Measurements from ENCODE around the gene BHLHE23.

The BHLHE23 gene

GRCh38 chr20:63006540-63007359 is at the start of gene BHLHE23:
TSS of gene BHLHE23 (minus strand) at chr20:63006964. CDS start at chr20:63006774, 190 bp downstream.
- DNase-seq, result no peak

GRCh38 chr20:63055575-63056235 is 48.9 kb upstream of the BHLHE23 start:
- no peak for DNase-seq

DNA sequence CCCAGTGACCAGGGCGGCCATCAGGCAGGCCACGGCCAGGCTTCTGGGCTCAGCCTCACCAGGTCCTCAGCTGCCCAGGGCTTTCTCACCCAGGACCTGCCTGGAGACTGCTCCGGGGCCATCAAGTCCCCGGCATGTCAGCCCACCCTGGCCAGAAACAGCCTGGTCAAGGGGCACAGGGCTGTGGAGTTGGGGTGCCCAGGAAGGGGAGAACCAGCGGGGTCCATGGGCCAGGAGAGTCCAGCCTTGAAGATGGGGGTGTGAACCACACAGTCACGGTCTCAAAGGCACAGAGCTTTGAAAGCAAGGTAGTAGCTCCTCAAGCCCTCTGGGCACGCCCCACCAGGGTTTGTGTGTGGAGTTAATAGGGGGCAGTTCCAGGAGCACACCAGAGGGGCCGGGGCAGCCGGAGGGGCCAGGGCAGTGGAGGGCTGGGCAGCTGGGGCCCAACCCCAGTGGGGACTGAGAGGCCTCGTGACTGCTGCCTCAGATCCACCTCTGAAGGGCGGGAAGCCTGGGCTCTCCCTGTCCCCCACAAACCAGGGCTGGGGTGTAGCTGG is 48.0 kb upstream of the BHLHE23 start:
- no peak for DNase-seq

- no peak for DNase-seq
These were observed 47.3 kb upstream of the BHLHE23 start for GRCh38 chr20:63054103-63054474.

DNA sequence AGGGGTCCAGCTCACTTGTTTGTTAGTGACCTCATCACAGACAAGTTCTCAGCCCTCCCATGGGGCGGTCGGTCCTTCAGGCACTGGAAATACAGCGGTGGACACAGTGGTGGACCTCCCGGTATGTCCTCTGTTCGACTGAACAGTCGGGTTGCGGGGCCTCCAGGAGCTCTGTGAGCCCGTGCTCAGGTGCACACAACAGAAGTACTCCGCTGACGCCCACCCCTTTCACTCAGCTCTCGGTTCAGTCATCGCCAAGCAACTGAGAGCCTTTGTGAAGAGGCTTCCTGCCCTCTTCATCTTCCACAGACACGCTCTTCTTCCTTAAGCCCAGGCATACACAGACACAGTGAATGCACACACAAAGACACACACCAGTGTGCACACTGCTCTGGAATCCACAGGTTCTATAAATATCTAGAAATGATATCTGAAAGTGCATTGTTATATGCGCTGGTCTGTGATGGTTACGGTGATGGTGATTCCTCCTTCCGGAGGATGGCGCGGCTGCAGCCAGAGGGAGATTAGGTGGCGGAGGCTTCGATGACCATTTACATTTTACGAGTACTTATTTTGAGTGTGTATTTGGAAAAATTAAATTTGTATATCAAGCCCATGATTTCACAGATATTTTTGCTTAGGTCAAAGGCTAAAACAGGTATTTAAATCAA is 46.8 kb upstream of the BHLHE23 start:
- DNase-seq, result no peak

DNA sequence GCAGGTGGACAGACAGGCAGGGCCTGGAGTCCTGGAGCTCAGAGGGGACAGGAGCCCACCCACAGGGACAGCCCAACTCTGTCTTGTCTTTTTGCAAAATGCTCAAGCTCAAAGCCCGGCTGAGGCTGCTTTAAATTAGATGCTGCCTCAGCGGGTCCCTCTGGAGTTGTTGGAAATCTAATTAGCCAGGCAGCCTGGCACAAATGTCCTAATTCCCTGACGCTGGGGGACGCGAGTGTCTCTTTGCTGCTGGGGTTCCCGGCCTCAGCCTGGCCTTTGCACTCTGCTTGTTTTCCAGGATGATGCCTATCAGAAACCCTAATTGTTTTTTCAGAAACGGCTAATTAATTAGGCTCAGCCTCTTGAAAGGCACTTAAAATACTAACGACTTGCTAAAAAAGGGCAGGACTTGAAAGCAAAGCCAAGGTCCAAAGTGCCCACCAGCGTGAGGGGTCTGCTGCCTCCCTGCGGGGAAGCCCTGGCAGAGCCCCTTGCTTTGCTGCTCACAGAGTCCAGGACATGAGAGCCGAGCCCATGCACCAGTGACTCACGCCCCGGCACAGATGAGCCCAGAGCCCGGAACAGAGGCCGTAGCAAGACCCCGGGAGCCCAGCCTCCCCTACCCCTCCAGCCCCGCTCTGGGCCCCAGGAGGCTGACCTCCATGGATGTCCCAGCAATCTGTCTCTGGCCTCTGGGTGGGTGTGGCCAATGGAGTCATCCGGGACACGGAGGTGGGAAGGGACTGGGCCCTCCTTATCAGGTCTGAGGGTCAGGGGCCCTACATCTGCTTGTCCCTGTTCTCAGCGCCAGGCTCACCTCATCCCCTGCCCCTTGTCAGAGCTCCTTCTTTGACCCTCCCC is 46.0 kb upstream of the BHLHE23 start:
- no peak for DNase-seq

- DNase-seq, result no peak
These were observed 45.1 kb upstream of the BHLHE23 start for GRCh38 chr20:63051911-63052310.

DNA sequence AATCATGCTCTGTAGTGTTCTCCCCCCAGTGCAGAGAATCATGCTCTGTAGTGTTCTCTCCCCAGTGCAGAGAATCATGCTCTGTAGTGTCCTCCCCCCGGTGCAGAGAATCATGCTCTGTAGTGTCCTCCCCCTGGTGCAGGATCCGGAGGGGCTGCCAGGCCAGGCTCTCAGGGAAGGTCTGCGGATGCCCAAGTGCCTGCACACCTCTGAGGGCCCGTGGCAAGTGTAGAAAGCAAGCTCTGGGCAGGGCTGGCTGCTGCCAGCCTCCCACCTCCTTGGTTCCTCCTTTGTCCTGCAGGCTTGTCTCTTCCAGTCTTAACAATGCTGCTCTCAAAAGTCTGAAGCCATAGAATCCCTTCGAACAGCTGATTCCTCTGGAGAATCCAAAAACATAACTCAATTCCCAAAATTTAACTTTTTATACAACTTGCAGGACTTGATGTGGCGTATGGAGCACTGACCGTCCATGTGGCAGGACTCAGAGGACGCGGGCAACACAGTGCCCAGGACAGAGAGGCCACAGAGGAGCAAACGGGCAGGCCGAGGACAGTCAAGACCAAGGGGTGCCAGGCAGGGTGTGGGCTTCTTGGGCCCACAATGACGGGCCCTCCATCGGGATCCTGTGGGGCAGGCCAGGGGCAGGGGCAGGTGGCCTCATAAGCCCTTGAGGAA is 44.6 kb upstream of the BHLHE23 start:
- DNase-seq, result no peak

GRCh38 chr20:63050406-63050805 is 43.6 kb upstream of the BHLHE23 start:
- DNase-seq, result no peak

DNA sequence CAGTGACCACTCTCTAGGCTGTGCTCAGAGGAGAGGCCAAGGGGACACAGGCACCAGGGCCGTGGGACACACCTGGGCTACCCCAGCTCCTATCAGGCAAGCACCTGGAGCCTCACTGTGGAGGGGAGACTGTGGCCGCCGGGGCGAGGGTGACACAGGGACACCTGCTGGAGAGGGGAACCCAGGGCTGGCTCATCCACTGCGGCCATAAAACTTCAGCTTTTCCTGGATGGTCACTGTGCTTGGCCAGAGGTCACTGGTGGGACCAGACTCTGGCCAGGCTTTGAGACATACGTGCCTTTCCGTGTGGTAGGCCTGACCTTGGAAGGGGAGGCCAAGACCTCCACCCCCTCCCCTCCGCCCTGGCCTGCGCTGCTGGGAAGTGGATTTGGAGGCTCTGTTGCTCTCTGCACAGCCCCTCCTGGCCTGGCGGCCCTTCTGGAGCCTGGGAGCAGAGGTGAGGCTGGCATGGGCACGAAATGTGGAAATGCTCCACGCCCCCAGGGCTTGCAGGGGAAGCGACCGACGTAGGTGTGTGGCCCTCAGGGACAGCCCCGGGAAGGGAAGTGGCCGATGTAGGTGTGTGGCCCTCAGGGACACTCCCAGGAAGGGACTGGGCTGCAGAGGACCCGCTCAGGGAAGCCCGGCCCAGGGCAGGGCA is 42.9 kb upstream of the BHLHE23 start:
- no peak for DNase-seq

GRCh38 chr20:63049191-63049518 is 42.4 kb upstream of the BHLHE23 start:
- DNase-seq, result no peak

DNA sequence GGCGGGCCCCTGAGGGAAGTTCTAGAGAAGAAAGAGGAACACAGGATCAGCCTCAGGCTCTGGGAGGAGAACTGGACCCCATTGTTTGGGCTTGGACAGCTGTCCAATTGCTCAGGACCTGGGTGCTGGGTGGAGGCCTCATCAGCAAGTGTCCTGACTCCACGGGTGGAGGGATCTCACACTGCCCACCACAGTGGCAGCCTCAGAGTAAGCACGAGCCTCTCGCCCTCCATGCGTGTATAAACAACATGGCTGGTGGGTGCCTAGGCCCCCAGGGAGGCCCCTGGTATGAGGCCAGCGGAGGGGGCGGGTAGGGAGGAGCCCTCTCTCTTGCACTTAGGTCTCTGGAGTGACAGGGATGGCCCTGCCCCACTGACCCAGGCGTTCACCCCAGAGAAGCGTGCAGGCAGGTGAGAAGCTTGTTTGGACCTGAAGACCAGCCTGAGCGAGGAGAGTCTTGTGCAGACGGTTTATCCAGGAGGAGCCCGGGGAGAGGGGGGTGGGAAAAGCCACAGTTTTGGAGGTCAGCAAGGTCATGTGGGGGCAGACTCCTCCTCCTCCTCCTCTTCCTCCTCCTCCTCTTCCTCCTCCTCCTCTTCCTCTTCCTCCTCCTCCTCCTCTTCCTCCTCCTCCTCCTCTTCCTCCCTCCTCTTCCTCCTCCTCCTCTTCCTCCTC is 41.9 kb upstream of the BHLHE23 start:
- no peak for DNase-seq

- DNase-seq, result no peak
These were observed 41.2 kb upstream of the BHLHE23 start for GRCh38 chr20:63047946-63048345.

GRCh38 chr20:63047267-63047666 is 40.5 kb upstream of the BHLHE23 start:
- DNase-seq, result no peak

GRCh38 chr20:63046841-63047240 is 40.1 kb upstream of the BHLHE23 start:
- DNase-seq, result no peak

DNA sequence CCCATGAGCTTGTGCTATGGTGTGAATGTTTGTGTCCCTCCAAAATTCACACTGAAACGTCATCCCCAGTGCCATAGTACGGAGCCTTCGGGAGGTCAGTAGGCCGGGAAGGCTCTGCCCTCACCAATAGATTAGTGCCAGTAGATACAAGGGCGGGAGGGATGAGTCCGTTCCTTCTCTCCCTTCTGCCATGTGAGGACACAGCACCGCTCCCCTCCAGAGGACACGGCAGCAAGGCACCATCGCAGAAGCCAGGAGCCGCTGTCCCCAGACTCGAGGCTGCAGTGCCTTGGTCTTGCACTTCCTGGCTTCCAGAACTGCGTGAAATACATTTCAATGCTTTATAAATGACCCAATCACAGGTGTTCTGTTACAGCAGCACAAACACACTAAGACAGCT is 39.2 kb upstream of the BHLHE23 start:
- no peak for DNase-seq

DNA sequence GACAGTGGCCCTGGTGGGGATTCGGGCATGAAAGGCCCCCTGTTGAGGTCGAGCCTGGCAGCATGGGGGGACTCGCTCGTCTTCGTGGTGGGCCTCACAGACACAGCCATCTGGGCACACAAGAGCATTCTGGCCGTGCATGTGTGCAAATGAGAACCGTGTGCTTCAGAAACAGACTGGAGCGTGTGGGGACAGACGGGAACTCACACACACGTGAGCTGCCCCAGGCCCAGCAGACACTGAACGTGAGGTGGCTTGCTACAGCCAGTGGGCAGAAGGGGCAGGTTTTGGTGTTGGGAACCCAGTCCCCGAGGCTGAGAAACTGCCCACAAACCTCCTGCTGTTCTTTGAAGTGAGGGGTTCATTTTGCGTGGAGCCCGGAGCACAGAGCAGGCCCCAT is 38.6 kb upstream of the BHLHE23 start:
- no peak for DNase-seq

DNA sequence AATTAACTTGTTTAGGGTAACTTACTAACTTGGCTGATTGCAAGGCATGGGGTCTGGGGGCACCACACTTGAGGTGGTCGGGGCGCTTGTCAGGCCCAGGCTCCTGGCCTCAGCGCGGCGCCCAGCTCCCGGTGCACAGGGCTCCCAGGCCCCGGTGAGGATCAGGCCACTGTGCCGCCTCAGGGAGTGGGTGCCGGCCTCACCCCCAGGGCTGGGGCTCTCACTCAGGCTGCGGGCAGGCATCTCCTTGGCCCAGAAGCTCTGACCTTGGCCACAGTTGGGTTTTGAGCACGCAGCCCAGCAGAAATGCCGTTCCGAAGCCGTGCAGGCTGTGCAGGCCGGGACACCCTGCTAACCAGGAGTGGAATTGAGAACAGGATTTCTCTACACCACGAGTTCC is 37.8 kb upstream of the BHLHE23 start:
- no peak for DNase-seq

GRCh38 chr20:63044204-63044600 is 37.4 kb upstream of the BHLHE23 start:
- no peak for DNase-seq

GRCh38 chr20:63043348-63044203 is 36.8 kb upstream of the BHLHE23 start:
- no peak for DNase-seq

All from hematopoietic multipotent progenitor cell treated with erythropoietin and hydrocortisone succinate and interleukin-3 and kit ligand, for 4 days (in vitro differentiated cells).